ENCODE measurements around the gene SHQ1.
"Not testable (repeated sequence)": the region's sequence is repeated elsewhere in the genome, so short reads cannot be mapped to it uniquely, and the experiment has no call there.

The SHQ1 gene

GRCh38 chr3:72739531-72740466 lies 108.4 kb downstream of the SHQ1 start:
- ATAC-seq, result 0 out of 3 replicates have a peak, but pooled peaks have one; percentile 14
- TF ChIP-seq TCF4 (CRISPR knock-in tag; IDR thresholded peaks at IDR 0.05; ENCODE audit: borderline replicate concordance) (no peak), BACH2 (CRISPR knock-in tag; IDR thresholded peaks at IDR 0.05; ENCODE audit: borderline replicate concordance) (no peak), ZFP30 (CRISPR knock-in tag; IDR thresholded peaks at IDR 0.05) (no peak), ZNF70 (CRISPR knock-in tag; IDR thresholded peaks at IDR 0.05) (no peak), ESRRG (CRISPR knock-in tag; IDR thresholded peaks at IDR 0.05) (no peak), ISL1 (CRISPR knock-in tag; IDR thresholded peaks at IDR 0.05) (no peak), ZC3H10 (CRISPR knock-in tag; IDR thresholded peaks at IDR 0.05) (no peak), CREB5 (CRISPR knock-in tag; IDR thresholded peaks at IDR 0.05; ENCODE audit: low read depth) (no peak), ZFP3 (CRISPR knock-in tag; IDR thresholded peaks at IDR 0.05) (no peak), OSR1 (CRISPR knock-in tag; IDR thresholded peaks at IDR 0.05) (no peak), ZNF565 (CRISPR knock-in tag; conservative IDR thresholded peaks at IDR 0.05; ENCODE audit: low read depth) (no peak), SNAI2 (CRISPR knock-in tag; IDR thresholded peaks at IDR 0.05) (no peak), POU6F1 (CRISPR knock-in tag; IDR thresholded peaks at IDR 0.05; ENCODE audit: borderline replicate concordance, low read depth) (no peak), GLIS3 (CRISPR knock-in tag; IDR thresholded peaks at IDR 0.05) (no peak), ARNTL (CRISPR knock-in tag; IDR thresholded peaks at IDR 0.05; ENCODE audit: borderline replicate concordance, low read depth) (no peak)

GRCh38 chr3:72738752-72739530 lies 109.3 kb downstream of the SHQ1 start:
- no peak for TF ChIP-seq PPARA (CRISPR knock-in tag; IDR thresholded peaks at IDR 0.05; ENCODE audit: borderline replicate concordance)
- no peak for TF ChIP-seq TSHZ2 (CRISPR knock-in tag; IDR thresholded peaks at IDR 0.05)
- no peak for TF ChIP-seq CSRNP3 (CRISPR knock-in tag; IDR thresholded peaks at IDR 0.05)
- TF ChIP-seq ZNF565 (CRISPR knock-in tag; conservative IDR thresholded peaks at IDR 0.05; ENCODE audit: low read depth), result no peak
- TF ChIP-seq ARNTL (CRISPR knock-in tag; IDR thresholded peaks at IDR 0.05; ENCODE audit: borderline replicate concordance, low read depth), result no peak
- TF ChIP-seq ESRRG (CRISPR knock-in tag; IDR thresholded peaks at IDR 0.05), result no peak
- TF ChIP-seq GLIS3 (CRISPR knock-in tag; IDR thresholded peaks at IDR 0.05), result no peak
- no peak for TF ChIP-seq OSR1 (CRISPR knock-in tag; IDR thresholded peaks at IDR 0.05)
- peak; percentile 83 for ATAC-seq

GRCh38 chr3:72735072-72735471 lies 113.2 kb downstream of the SHQ1 start:
- not testable (repeated sequence) for ATAC-seq

GRCh38 chr3:72733676-72734075 lies 114.6 kb downstream of the SHQ1 start:
- TF ChIP-seq CSDC2 (CRISPR knock-in tag; IDR thresholded peaks at IDR 0.05) (no peak), ZC3H10 (CRISPR knock-in tag; IDR thresholded peaks at IDR 0.05) (no peak), ZFP3 (CRISPR knock-in tag; IDR thresholded peaks at IDR 0.05) (no peak)

GRCh38 chr3:72732666-72733345 lies 115.4 kb downstream of the SHQ1 start:
- not testable (repeated sequence) for ATAC-seq

More at GRCh38 chr3:72733676-72734075, 114.6 kb downstream of the SHQ1 start:
- ATAC-seq, result no peak

Measured in SK-N-SH treated with all-trans-retinoic acid at 6 μM for 48 hours (cell line).